T-helper 1 cell treated with Interleukin-12 subunit alpha and Interleukin-12 subunit beta and Interleukin-4 antibody, amounts not matched to agents 30 ng/mL and 1 ng/mL, for 36 hours (primary cell): ENCODE data around the gene KCND3. TPM values are rescaled to one million over a fixed set of nuclear protein-coding genes. Genes with fewer than 3 reads are reported as not detected.

Experiments
- intact Hi-C: fragments of 100-400 bp; cut with micrococcal nuclease; formaldehyde crosslinking; loops from one replicate; pipeline ENCODE4 v1.15.1; 2024
- total RNA-seq: library from RNA; stranded (reverse); gene quantifications from 2 replicates; pipeline ENCODE4 v1.2.3, GENCODE V29; 2022

KCND3 gene
- total RNA-seq, 1 donor from 2014 or later = not detected

DNA sequence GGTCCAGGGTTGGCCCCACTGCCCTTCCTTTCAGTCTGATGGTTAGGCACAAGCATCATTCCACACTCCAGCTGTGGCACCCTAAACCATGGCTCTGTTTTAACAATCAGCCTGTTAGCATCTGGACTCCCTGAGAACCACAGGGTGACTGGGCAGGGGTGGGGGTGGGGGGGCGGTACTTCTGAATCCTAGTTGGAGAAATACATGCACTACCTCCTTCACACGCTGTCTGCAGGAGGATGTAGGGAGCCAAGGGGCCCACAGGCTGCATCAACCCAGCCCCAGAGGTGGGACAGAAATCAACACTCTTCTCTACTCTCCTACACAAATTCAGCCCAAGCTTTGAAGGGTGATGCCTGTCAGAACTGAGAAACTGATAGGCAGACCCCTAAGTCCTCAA is 209.9 kb downstream of the KCND3 start:
- intact Hi-C loops = no loop called here

- intact Hi-C loops = no loop called here
Observed at GRCh38 chr1:111778541-111779051, 210.9 kb downstream of the KCND3 start.

DNA sequence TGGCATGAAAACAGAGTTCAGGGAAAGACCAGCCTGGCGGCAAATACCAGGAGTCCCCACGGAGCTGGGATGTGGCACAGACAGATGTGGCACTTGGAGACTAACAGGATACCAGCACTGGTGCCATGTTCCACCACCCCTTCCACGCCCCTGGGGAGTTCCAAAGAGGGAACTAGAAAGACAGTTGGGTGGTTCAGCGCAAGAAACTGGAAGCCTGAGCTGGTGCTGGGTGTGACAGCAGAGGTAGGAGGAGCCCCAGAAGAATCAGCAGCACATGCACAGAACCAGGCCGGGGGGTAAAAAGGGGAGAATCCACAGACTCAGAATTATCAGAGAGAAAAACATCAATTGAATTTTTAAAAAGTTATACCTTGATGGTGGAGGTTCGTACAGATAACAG is 211.4 kb downstream of the KCND3 start:
- intact Hi-C loops = no loop called here

GRCh38 chr1:111777301-111777700 is 212.2 kb downstream of the KCND3 start:
- intact Hi-C loops = no loop called here

DNA sequence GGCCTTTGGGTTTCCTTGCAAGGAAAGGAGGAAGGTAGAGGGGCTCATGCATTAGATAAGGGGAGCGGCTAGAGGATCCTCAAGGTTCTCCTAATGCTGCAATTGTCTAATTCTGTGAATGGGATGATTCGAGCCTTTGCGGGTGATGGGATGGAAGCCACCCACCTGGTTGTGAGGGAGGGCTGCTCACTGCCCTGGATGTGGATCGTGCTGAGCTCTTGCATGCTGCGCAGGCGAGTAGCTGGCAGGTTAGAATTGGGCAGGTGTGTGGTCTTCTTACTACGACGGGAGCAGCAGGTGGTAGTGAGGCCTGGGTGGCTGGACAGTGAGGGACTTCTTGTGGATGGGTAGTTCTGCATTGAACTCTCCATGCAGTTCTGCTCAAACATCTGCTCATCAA is 212.6 kb downstream of the KCND3 start:
- intact Hi-C loops = no loop called here

DNA sequence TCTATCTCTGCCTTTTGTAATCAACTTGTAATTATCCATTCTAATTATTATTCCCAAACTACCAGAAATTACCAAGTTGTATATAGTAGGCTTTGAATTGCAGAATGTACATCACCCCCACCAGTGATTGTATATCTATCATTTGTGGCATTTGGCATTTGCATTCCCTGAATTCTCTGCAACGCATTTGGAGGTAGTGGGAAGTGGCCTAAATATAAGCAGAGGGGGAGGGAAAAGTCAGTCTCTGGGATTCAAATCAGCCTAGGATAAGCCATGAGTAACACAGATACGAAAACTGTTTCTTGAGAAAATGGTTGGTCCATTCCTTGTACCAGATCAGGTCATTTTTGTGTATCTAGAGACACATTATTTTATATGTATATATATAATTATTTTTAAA is 213.1 kb downstream of the KCND3 start:
- intact Hi-C loops = no loop called here

GRCh38 chr1:111775966-111776365 is 213.5 kb downstream of the KCND3 start:
- intact Hi-C loops = no loop called here

- intact Hi-C loops = no loop called here
Observed at GRCh38 chr1:111770916-111771315, 218.6 kb downstream of the KCND3 start.

- intact Hi-C loops = loop anchor here (1.0 to 5.0 kb wide), 7 partner anchors 54 to 739 kb away; no protein-coding TSS in a partner anchor
Observed at GRCh38 chr1:111769517-111770146, 219.8 kb downstream of the KCND3 start.

DNA sequence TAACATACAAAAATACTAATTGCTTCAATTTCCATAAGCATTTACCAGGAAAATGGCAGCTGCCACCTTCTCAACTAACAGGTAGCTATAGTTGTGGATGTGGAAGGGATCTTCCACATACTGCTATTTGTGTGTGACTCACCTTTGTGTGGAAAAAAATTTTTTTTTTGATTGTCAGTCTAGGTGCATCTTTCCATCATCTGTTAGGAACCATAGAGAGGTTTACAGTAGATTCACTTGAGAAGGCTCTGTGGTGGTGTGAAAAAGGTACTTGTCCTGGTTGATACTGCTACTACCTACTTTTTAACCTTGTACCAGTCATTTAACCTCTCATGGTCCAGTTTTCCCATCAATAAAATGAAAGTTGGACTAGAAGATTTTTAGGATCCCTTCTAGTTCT is 220.8 kb downstream of the KCND3 start:
- intact Hi-C loops = loop anchor here (1.0 to 5.0 kb wide), 7 partner anchors 53 to 738 kb away; no protein-coding TSS in a partner anchor

DNA sequence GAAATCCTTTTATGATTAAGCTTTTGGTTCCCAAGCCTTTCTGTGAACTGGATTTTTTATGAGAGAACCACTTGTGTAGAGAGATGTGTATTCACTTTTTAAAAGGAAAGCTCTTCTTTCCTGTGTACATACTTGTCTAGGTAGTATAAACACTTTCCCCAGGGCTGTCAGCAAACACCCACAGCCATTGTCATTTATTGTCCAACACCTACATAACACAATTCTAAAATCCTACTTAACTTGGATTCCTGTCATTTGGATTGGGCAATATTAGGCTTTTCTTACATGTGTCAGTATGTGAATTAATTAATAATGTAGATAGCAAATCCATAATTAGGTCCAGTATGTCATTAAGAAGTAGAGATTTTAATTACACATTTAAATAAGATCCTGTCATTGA is 221.4 kb downstream of the KCND3 start:
- intact Hi-C loops = loop anchor here (2.0 to 5.0 kb wide), 4 partner anchors 369 to 737 kb away; no protein-coding TSS in a partner anchor

DNA sequence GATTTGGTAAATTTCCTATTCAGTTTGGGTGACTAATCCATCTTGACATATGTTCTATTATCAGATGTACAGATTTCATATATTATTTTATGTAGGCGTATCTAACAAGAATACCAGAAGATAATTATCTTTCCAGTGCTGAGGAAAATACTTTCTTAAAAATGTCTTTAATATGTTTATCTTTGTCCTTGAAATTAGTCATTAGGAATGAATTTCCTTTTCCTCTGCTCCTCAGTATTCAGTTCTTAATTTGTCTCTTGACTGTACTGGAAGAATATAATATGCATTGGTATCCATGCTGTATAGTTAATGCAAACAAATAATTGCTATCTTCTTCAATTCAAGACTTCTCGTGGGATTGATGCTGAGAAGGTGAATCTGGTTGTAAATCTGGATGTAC is 227.1 kb downstream of the KCND3 start:
- intact Hi-C loops = no loop called here

- intact Hi-C loops = no loop called here
Observed at GRCh38 chr1:111761717-111762116, 227.8 kb downstream of the KCND3 start.

DNA sequence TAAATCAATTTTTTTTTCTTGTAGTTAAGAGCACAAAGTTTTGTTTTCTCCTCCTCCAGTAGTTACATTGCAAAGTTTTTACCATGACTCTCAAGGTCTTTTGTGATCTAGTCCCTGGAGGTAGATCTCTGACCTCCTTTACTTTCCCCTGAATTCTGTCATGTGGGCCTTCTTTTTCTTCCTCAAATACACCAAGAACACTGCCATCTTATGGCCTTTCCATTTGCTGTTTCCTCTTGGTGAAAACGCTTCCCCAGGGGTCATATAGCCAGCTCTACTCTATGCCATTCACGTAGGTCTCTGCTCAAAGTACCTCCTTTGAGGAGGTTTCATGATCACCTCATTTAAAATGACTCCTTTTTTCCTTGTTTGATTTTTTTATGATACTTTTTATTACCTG is 231.1 kb downstream of the KCND3 start:
- intact Hi-C loops = loop anchor here (5.0 kb wide), 2 partner anchors 859 to 876 kb away; partner anchors contain the start of genes CAPZA1 and ST7L

DNA sequence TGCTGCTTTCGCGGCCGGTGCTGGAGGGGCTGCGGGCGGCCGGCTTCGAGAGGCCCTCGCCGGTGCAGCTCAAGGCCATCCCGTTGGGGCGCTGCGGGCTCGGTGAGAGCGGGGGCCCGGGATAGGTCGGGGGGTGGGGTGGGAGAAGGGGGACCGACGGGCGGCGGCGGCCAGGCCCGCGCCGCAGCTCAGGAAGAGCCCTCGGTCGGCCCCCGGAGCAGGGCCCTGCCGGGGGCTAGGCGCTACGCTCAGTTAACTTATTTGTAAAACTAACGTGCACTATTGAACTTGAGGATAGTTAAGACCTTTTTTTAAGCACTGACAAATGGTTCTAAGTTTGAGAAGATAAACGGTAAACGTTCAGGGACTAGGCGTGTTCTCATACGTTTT is 233.3 kb downstream of the KCND3 start:
- intact Hi-C loops = loop anchor here (5.0 kb wide), 2 partner anchors 861 to 874 kb away; partner anchors contain the start of genes CAPZA1 and ST7L

DNA sequence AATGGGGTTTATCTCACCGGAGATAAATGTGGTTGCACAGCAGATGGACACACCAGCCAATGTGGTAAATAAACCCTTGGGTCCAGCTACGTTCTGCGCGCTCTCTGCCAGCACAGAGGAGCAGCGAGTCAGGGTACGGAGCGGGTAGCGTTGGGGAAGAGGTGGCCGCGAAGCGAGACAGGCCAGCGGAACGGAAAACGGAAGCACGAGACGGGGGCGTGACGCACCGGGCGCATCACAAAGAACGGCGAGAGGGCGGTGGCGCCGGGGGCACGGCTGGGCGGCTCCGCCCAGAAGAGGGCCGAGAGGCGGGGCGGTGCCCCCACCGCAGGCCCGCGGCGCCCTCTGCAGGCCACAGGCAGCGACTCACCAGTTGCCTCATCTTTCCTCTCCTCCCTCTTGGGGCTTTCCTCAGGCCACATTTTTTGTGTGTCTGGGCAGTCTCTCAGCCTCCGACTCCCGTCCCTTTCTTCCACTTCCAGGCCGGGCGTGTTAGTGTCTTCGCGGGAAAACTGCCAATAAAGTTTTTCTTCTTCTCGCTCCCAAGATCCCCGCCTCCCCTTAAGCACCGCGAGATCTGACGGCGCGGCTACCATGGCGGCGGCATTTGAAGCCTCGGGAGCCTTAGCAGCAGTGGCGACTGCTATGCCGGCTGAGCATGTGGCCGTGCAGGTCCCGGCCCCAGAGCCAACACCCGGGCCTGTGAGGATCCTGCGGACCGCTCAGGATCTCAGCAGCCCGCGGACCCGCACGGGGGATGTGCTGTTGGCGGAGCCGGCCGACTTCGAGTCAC is 233.9 kb downstream of the KCND3 start, which contains the start of gene DDX20:
Gene DDX20 (plus strand): TSS at position 571 of the 793 bp plus-strand sequence. CDS start 24 bp downstream, at position 595.
- intact Hi-C loops = loop anchor here (1.0 to 5.0 kb wide), 14 partner anchors 16 to 1416 kb away; partner anchors contain the start of genes ATP5PB, CAPZA1, CEPT1 and DENND2D

DNA sequence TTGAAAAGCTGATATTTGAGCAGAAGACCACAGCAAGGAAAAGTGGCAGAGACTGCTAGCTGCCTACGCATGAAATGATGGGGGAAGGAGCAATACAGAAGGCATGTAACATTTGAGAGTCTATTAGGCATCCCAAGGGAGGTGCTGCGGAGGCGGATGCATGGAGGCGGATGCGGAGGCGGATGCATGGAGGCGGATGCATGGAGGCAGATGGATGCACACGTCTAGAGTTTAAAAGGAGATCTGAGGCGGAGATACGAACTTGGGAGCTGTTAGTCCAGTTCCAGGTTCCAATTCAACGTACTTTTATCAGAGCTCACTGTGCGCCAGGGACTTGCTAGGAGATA is 234.5 kb downstream of the KCND3 start:
- intact Hi-C loops = loop anchor here (1.0 to 5.0 kb wide), 14 partner anchors 16 to 1416 kb away; partner anchors contain the start of genes ATP5PB, CAPZA1, CEPT1 and DENND2D

DNA sequence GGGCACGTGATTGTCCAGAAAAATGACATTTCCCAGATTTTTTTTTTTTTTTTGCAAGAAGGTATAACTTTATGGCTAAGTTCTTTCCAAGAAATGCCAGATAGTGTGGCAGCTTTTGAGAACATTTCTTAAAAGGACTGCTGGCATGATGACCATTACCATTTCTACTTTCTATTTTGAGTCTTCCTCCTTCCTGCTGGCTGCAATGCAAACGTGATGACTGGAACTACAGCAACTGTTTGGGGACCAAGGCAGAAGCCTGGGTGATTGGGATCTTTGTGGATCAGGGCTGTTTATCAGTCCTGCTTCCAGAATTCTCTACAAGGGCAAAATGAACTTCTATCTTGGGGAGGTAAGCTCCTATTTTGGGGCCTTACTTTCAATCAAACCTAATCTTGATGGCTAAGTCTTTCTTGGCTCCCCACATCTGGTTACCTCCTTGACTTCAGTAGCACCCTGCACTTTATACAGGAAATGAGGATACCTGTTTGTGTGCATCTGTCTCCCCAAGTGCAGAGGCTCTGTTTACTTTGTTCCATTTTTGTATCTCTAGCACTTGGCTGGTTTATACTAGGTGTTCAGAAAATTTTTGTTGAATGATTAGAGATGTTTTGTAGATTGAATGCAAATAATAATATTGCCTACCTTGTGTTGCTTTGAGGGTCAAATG is 237.4 kb downstream of the KCND3 start:
- intact Hi-C loops = no loop called here

- intact Hi-C loops = no loop called here
Observed at GRCh38 chr1:111750856-111751255, 238.6 kb downstream of the KCND3 start.

- intact Hi-C loops = no loop called here
Observed at GRCh38 chr1:111749628-111750027, 239.8 kb downstream of the KCND3 start.

DNA sequence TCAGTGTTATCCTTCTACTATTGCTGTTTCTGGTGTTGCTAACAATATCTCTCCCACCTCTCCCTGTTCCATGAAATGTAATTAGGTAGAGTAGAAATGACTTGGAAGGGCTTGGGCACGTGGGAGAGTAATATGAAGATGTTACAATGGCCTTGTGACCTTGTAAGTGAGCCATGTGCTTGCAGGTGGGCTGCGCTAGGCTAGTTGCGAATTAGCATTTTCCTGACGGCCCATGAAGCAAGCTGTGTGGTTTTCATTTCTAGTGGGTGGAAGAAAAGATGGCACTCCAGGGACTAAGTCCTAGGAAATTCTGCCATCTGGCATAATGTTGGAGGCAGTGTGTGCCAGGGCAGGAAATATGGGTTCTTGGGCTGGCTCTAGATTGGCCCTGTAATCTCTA is 241.5 kb downstream of the KCND3 start:
- intact Hi-C loops = loop anchor here (1.0 to 2.0 kb wide), 4 partner anchors 33 to 299 kb away; partner anchors contain the start of genes ATP5PB and WDR77
